ENCODE measurements around the gene MCRIP1.
"Not testable (repeated sequence)": the region's sequence is repeated elsewhere in the genome, so short reads cannot be mapped to it uniquely, and the experiment has no call there.

The MCRIP1 gene

GRCh38 chr17:81840826-81841778 is 8.0 kb upstream of the MCRIP1 start:
- no peak for DNase-seq (ENCODE audit: low read depth)

GRCh38 chr17:81840059-81840458 is 7.0 kb upstream of the MCRIP1 start:
- DNase-seq (ENCODE audit: low read depth): not testable (repeated sequence)

GRCh38 chr17:81839301-81839700 is 6.2 kb upstream of the MCRIP1 start:
- DNase-seq (ENCODE audit: low read depth): no peak

GRCh38 chr17:81838753-81839255 is 5.7 kb upstream of the MCRIP1 start:
- DNase-seq (ENCODE audit: low read depth): no peak

- DNase-seq (ENCODE audit: low read depth): no peak
Measured at GRCh38 chr17:81837641-81838040, 4.5 kb upstream of the MCRIP1 start.

GRCh38 chr17:81834831-81835267 is 1.8 kb upstream of the MCRIP1 start, which contains the start of gene PPP1R27:
Gene PPP1R27, minus strand, starts transcription at chr17:81835050. Its CDS starts 97 bp downstream, at chr17:81834953.
- no peak for DNase-seq (ENCODE audit: low read depth)

- no peak for DNase-seq (ENCODE audit: low read depth)
Measured at GRCh38 chr17:81833921-81834830, 1.1 kb upstream of the MCRIP1 start.

- DNase-seq (ENCODE audit: low read depth): no peak
Measured at GRCh38 chr17:81832608-81833159, 407 bp downstream of the MCRIP1 start.

GRCh38 chr17:81831957-81832607 is 1.0 kb downstream of the MCRIP1 start:
- DNase-seq (ENCODE audit: low read depth): no peak

GRCh38 chr17:81831563-81831956 is 1.5 kb downstream of the MCRIP1 start:
- no peak for DNase-seq (ENCODE audit: low read depth)

GRCh38 chr17:81829858-81830257 is 3.2 kb downstream of the MCRIP1 start:
- no peak for DNase-seq (ENCODE audit: low read depth)

- no peak for DNase-seq (ENCODE audit: low read depth)
Measured at GRCh38 chr17:81828656-81829055, 4.4 kb downstream of the MCRIP1 start.

GRCh38 chr17:81825841-81826466 is 7.1 kb downstream of the MCRIP1 start:
- DNase-seq (ENCODE audit: low read depth): no peak

GRCh38 chr17:81824595-81824994 is 8.5 kb downstream of the MCRIP1 start:
- DNase-seq (ENCODE audit: low read depth): no peak

GRCh38 chr17:81823820-81824550 is 9.1 kb downstream of the MCRIP1 start:
- no peak for DNase-seq (ENCODE audit: low read depth)

- DNase-seq (ENCODE audit: low read depth): no peak
Measured at GRCh38 chr17:81822996-81823819, 9.9 kb downstream of the MCRIP1 start.

GRCh38 chr17:81822312-81822637 is 10.8 kb downstream of the MCRIP1 start:
- DNase-seq (ENCODE audit: low read depth): no peak

GRCh38 chr17:81821603-81822311 is 11.3 kb downstream of the MCRIP1 start:
- DNase-seq (ENCODE audit: low read depth): no peak

GRCh38 chr17:81821147-81821546 is 11.9 kb downstream of the MCRIP1 start:
- no peak for DNase-seq (ENCODE audit: low read depth)

All from fibroblast of the conjunctiva (primary cell).